DND-41 (cell line): ENCODE measurements around the gene DPP6.

Source experiments
- ATAC-seq: fragments of 200-7000 bp; cut with Tn5 transposase; 3 replicates; pipeline ENCODE4 v1.9.1; 2021; ENCODE audit warnings: low read depth; ENCODE audit not compliant: insufficient read depth
- DNase-seq: peaks from one replicate; pipeline ENCODE4 v3.0.0-alpha.2; 2020
- H2AFZ ChIP-seq: 2 replicates; pipeline ENCODE4 v1.6.0; 2012; ENCODE audit warnings: low read depth, low read length
- H3K27ac ChIP-seq: 2 replicates; pipeline ENCODE4 v1.5.1; 2012; ENCODE audit warnings: low read length, inconsistent platforms
- H3K27me3 ChIP-seq: fragments of 200-600 bp; sonication (generic); 2 replicates; pipeline ENCODE4 v1.6.0; 2012; ENCODE audit warnings: low read length, mild to moderate bottlenecking, inconsistent platforms; ENCODE audit not compliant: insufficient read depth, poor library complexity
- H3K36me3 ChIP-seq: 2 replicates; pipeline ENCODE4 v1.5.1; 2012; ENCODE audit warnings: low read length, inconsistent platforms; ENCODE audit not compliant: insufficient read depth
- H3K4me1 ChIP-seq: 2 replicates; pipeline ENCODE4 v1.5.1; 2012; ENCODE audit warnings: mild to moderate bottlenecking, low read length; ENCODE audit not compliant: insufficient read depth
- H3K4me2 ChIP-seq: 2 replicates; pipeline ENCODE4 v1.6.0; 2012; ENCODE audit warnings: mild to moderate bottlenecking, moderate library complexity, low read length, inconsistent platforms; ENCODE audit not compliant: insufficient read depth
- H3K4me3 ChIP-seq, 2 experiments: fragments of 200-600 bp in 1 of 2; shearing (Covaris generic) in 1 of 2; 2 replicates each; pipeline ENCODE4 v1.5.1; 2012 to 2016; ENCODE audit warnings: inconsistent platforms in 2 of 2, low read length in 2 of 2, mild to moderate bottlenecking in 2 of 2, low read depth in 1 of 2, moderate library complexity in 1 of 2
- H3K79me2 ChIP-seq: 2 replicates; pipeline ENCODE4 v1.6.0; 2012; ENCODE audit warnings: low read length, inconsistent platforms; ENCODE audit not compliant: insufficient read depth
- H3K9ac ChIP-seq: 2 replicates; pipeline ENCODE4 v1.6.0; 2012; ENCODE audit warnings: low read depth, mild to moderate bottlenecking, inconsistent platforms, low read length, moderate library complexity
- H3K9me3 ChIP-seq: 2 replicates; pipeline ENCODE4 v1.5.1; 2012; ENCODE audit warnings: low read length, moderate library complexity, mild to moderate bottlenecking, inconsistent platforms; ENCODE audit not compliant: insufficient read depth, severe bottlenecking
- H4K20me1 ChIP-seq: 2 replicates; pipeline ENCODE4 v1.6.0; 2012; ENCODE audit warnings: low read length; ENCODE audit not compliant: insufficient read depth
- EZH2 ChIP-seq: IDR thresholded peaks from 3 replicates; pipeline ENCODE4 v1.6.1; 2012; ENCODE audit warnings: borderline replicate concordance, low read depth, mild to moderate bottlenecking, moderate library complexity, low read length, inconsistent platforms; ENCODE audit not compliant: severe bottlenecking
- TF ChIP-seq, protein P1 (sequence below): IDR thresholded peaks from 2 replicates; pipeline ENCODE4 v1.5.1; 2012; ENCODE audit warnings: borderline replicate concordance, low read length, moderate library complexity, mild to moderate bottlenecking; ENCODE audit not compliant: poor library complexity, severe bottlenecking; ENCODE audit errors: extremely low read depth

DPP6 gene

DNA sequence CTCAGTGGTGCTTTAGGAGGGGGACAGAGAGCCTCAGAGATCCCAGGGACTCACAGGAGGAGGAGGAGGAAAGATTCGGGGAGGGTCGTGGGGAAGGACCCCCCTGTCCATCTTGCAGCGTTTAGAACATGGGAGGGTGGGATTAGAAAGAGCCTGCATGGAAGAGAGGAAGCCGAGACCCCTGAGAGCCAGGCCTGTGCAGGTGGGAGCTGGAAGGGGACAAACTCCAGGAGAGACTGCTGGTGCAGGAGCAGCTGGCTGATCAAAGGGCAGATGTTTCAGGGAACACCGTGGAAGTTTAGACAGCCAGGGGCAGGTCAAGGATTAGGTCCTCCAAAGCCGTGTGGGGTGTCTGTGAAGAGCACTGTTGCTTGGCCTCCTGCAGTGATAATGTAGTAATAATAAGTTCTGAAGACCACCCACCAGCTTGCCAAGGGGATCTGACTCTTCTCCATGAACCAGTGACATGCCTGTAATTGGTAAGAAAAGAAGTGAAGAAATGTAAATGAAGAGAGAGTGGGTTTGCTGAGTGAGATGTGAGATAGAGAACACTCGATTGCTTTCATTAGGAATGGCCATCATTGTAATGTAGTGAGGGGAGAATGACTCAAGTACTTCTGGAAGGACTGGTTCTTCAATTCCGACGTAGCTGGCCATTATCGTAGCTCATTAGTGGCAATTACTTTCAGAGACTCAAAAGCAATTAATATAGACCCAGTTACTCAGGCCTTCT lies 525.1 kb downstream of the DPP6 start:
- TF ChIP-seq, protein P1, sequence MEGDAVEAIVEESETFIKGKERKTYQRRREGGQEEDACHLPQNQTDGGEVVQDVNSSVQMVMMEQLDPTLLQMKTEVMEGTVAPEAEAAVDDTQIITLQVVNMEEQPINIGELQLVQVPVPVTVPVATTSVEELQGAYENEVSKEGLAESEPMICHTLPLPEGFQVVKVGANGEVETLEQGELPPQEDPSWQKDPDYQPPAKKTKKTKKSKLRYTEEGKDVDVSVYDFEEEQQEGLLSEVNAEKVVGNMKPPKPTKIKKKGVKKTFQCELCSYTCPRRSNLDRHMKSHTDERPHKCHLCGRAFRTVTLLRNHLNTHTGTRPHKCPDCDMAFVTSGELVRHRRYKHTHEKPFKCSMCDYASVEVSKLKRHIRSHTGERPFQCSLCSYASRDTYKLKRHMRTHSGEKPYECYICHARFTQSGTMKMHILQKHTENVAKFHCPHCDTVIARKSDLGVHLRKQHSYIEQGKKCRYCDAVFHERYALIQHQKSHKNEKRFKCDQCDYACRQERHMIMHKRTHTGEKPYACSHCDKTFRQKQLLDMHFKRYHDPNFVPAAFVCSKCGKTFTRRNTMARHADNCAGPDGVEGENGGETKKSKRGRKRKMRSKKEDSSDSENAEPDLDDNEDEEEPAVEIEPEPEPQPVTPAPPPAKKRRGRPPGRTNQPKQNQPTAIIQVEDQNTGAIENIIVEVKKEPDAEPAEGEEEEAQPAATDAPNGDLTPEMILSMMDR = no peak
- no peak for TF ChIP-seq EZH2
- H3K79me2 ChIP-seq = no peaks in the 10 kb centered on the region
- H3K9ac ChIP-seq = no peak overlapping the region
- H3K4me3 ChIP-seq = no peak overlapping the region
- DNase-seq (no peak), ATAC-seq (no peak)
- no peak overlapping the region for H3K4me2 ChIP-seq
- no peak overlapping the region for H2AFZ ChIP-seq
- H3K4me1 ChIP-seq = no peaks in the 10 kb centered on the region
- no peaks in the 10 kb centered on the region for H3K36me3 ChIP-seq
- no peaks in the 10 kb centered on the region; the same call in 1 of the 2 replicates for H4K20me1 ChIP-seq
- no peak overlapping the region for H3K27ac ChIP-seq
- no peaks in the 10 kb centered on the region for H3K9me3 ChIP-seq
- H3K27me3 ChIP-seq = peaks cover 6% of the 10 kb centered on the region

DNA sequence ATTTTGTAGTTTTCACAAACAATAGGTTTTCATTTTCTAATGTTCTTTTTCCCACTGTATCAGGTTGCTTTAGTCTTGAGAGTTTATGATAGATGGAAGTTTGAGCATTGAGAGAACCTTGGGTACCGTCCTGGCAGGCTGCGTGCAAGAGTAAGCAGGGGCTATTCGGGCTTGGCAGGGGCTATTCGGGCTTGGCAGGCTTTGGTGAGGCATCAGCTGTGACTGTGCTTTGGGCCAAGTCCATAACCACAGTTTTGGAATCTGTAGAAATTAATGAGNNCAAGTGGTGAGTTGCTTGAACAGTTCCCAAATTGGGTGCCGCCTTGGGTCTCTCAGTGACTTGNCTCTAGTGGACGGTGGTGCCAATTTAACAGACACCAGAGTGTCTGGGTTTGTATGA lies 526.1 kb downstream of the DPP6 start:
- H4K20me1 ChIP-seq = no peaks in the 10 kb centered on the region; the same call in 1 of the 2 replicates
- H3K9me3 ChIP-seq = no peaks in the 10 kb centered on the region
- ATAC-seq = no peak
- H3K9ac ChIP-seq = no peak overlapping the region
- no peak overlapping the region for H3K4me3 ChIP-seq
- H3K4me2 ChIP-seq = no peak overlapping the region
- no peaks in the 10 kb centered on the region for H3K79me2 ChIP-seq
- H3K27me3 ChIP-seq = peaks cover 6% of the 10 kb centered on the region
- H3K36me3 ChIP-seq = no peaks in the 10 kb centered on the region
- TF ChIP-seq, protein P1 = no peak
- no peak for TF ChIP-seq EZH2
- H3K27ac ChIP-seq = no peak overlapping the region
- no peak overlapping the region for H2AFZ ChIP-seq
- H3K4me1 ChIP-seq = no peaks in the 10 kb centered on the region
- no peak for DNase-seq

DNA sequence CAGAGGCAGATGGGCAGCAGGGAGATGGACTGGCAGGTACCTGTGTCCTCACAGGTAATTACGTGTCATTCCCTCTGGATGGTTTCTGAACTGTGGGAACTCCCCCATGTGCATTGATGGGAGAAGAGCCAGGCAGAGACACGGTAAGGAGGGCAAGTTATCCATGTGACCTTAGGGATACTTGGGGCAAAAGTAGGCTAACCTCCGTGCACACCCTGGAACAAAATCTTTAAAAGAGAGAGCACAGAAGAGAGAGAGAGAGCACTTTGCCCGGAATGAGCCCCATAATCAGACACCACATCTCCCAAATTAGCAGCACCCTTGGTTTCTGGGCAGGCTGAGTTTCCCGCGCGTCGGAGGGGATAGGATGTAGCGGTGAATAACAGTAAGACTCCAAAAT lies 527.5 kb downstream of the DPP6 start:
- Histone ChIP-seq H3K36me3 (no peaks in the 10 kb centered on the region), H2AFZ (no peak overlapping the region), H3K9ac (no peak overlapping the region), H3K27ac (no peak overlapping the region), H3K4me2 (no peak overlapping the region), H3K79me2 (no peaks in the 10 kb centered on the region), H3K4me1 (no peaks in the 10 kb centered on the region), H3K27me3 (peaks cover 6% of the 10 kb centered on the region), H3K9me3 (no peaks in the 10 kb centered on the region), H3K4me3 (no peak overlapping the region), H4K20me1 (no peaks in the 10 kb centered on the region; the same call in 1 of the 2 replicates)
- ATAC-seq (no peak), DNase-seq (no peak)
- TF ChIP-seq, protein P1 = no peak
- TF ChIP-seq EZH2 = no peak
